ENCODE measurements around the gene SLC30A1. TPM values are rescaled to one million over a fixed set of nuclear protein-coding genes. Genes with fewer than 3 reads are reported as not detected.

The SLC30A1 gene
- total and polyA plus RNA-seq, 2 donors = 5.7 to 9.3 TPM

GRCh38 chr1:211605034-211605433 lies 26.1 kb upstream of the SLC30A1 start:
- no peak for DNase-seq (ENCODE audit: low read depth in 6 of 9, low spot score in 9 of 9)
- WGBS = 97% methylated on average over 2 of the region's 2 CpGs
- H3K4me3 ChIP-seq (ENCODE audit: low read length in 2 of 2) = no peak overlapping the region

GRCh38 chr1:211604548-211604947 lies 25.6 kb upstream of the SLC30A1 start:
- no peak overlapping the region for H3K27ac ChIP-seq (ENCODE audit: low read depth in 1 of 2, low read length in 1 of 2)
- H3K27me3 ChIP-seq (ENCODE audit: control insufficient read depth in 2 of 2, insufficient read depth in 1 of 2, low read length in 1 of 2) = no peaks in the 10 kb centered on the region
- peaks cover 0 to 9% of the 10 kb centered on the region in 2 donors for H3K4me1 ChIP-seq (ENCODE audit: control insufficient read depth in 2 of 2, insufficient read depth in 2 of 2, low read length in 2 of 2)
- H3K9me3 ChIP-seq (ENCODE audit: control insufficient read depth in 2 of 2, insufficient read depth in 1 of 2, low read length in 1 of 2) = no peaks in the 10 kb centered on the region
- DNase-seq (ENCODE audit: low read depth in 6 of 9, low spot score in 9 of 9) = no peak
- no peaks in the 10 kb centered on the region for H3K36me3 ChIP-seq (ENCODE audit: control insufficient read depth in 2 of 2, insufficient read depth in 2 of 2, low read length in 1 of 2)
- H3K4me3 ChIP-seq (ENCODE audit: low read length in 2 of 2) = no peak overlapping the region
- 99% methylated on average over 2 of the region's 2 CpGs for WGBS

More at GRCh38 chr1:211605034-211605433, 26.1 kb upstream of the SLC30A1 start:
- H3K27me3 ChIP-seq (ENCODE audit: control insufficient read depth in 2 of 2, insufficient read depth in 1 of 2, low read length in 1 of 2) = no peaks in the 10 kb centered on the region
- H3K4me1 ChIP-seq (ENCODE audit: control insufficient read depth in 2 of 2, insufficient read depth in 2 of 2, low read length in 2 of 2) = peaks cover 0 to 9% of the 10 kb centered on the region in 2 donors
- H3K27ac ChIP-seq (ENCODE audit: low read depth in 1 of 2, low read length in 1 of 2) = no peak overlapping the region
- no peaks in the 10 kb centered on the region for H3K9me3 ChIP-seq (ENCODE audit: control insufficient read depth in 2 of 2, insufficient read depth in 1 of 2, low read length in 1 of 2)
- no peaks in the 10 kb centered on the region for H3K36me3 ChIP-seq (ENCODE audit: control insufficient read depth in 2 of 2, insufficient read depth in 2 of 2, low read length in 1 of 2)

- Histone ChIP-seq H3K27ac (ENCODE audit: low read depth in 1 of 2, low read length in 1 of 2) (no peak overlapping the region), H3K27me3 (ENCODE audit: control insufficient read depth in 2 of 2, insufficient read depth in 1 of 2, low read length in 1 of 2) (no peaks in the 10 kb centered on the region), H3K4me3 (ENCODE audit: low read length in 2 of 2) (no peak overlapping the region), H3K9me3 (ENCODE audit: control insufficient read depth in 2 of 2, insufficient read depth in 1 of 2, low read length in 1 of 2) (no peaks in the 10 kb centered on the region), H3K36me3 (ENCODE audit: control insufficient read depth in 2 of 2, insufficient read depth in 2 of 2, low read length in 1 of 2) (no peaks in the 10 kb centered on the region), H3K4me1 (ENCODE audit: control insufficient read depth in 2 of 2, insufficient read depth in 2 of 2, low read length in 2 of 2) (peaks cover 0 to 9% of the 10 kb centered on the region in 2 donors)
- WGBS = 96% methylated on average over 1 of the region's 1 CpG
- DNase-seq (ENCODE audit: low read depth in 6 of 9, low spot score in 9 of 9) = no peak
Observed at GRCh38 chr1:211603713-211604112, 24.8 kb upstream of the SLC30A1 start.

GRCh38 chr1:211603191-211603701 lies 24.3 kb upstream of the SLC30A1 start:
- Histone ChIP-seq H3K27ac (ENCODE audit: low read depth in 1 of 2, low read length in 1 of 2) (no peak overlapping the region), H3K36me3 (ENCODE audit: control insufficient read depth in 2 of 2, insufficient read depth in 2 of 2, low read length in 1 of 2) (no peaks in the 10 kb centered on the region), H3K9me3 (ENCODE audit: control insufficient read depth in 2 of 2, insufficient read depth in 1 of 2, low read length in 1 of 2) (no peaks in the 10 kb centered on the region), H3K4me3 (ENCODE audit: low read length in 2 of 2) (no peak overlapping the region), H3K27me3 (ENCODE audit: control insufficient read depth in 2 of 2, insufficient read depth in 1 of 2, low read length in 1 of 2) (no peaks in the 10 kb centered on the region), H3K4me1 (ENCODE audit: control insufficient read depth in 2 of 2, insufficient read depth in 2 of 2, low read length in 2 of 2) (peaks cover 0 to 9% of the 10 kb centered on the region in 2 donors)
- no peak for DNase-seq (ENCODE audit: low read depth in 6 of 9, low spot score in 9 of 9)
- 97% methylated on average over 3 of the region's 3 CpGs for WGBS

GRCh38 chr1:211601982-211602670 lies 23.2 kb upstream of the SLC30A1 start:
- Histone ChIP-seq H3K4me3 (ENCODE audit: low read length in 2 of 2) (no peak overlapping the region), H3K36me3 (ENCODE audit: control insufficient read depth in 2 of 2, insufficient read depth in 2 of 2, low read length in 1 of 2) (no peaks in the 10 kb centered on the region), H3K27me3 (ENCODE audit: control insufficient read depth in 2 of 2, insufficient read depth in 1 of 2, low read length in 1 of 2) (no peaks in the 10 kb centered on the region), H3K9me3 (ENCODE audit: control insufficient read depth in 2 of 2, insufficient read depth in 1 of 2, low read length in 1 of 2) (no peaks in the 10 kb centered on the region), H3K27ac (ENCODE audit: low read depth in 1 of 2, low read length in 1 of 2) (no peak overlapping the region), H3K4me1 (ENCODE audit: control insufficient read depth in 2 of 2, insufficient read depth in 2 of 2, low read length in 2 of 2) (peaks cover 0 to 6% of the 10 kb centered on the region in 2 donors)
- DNase-seq (ENCODE audit: low read depth in 6 of 9, low spot score in 9 of 9) = no peak
- WGBS = 70% methylated on average over 7 of the region's 7 CpGs

- no peaks in the 10 kb centered on the region for H3K4me1 ChIP-seq (ENCODE audit: control insufficient read depth in 2 of 2, insufficient read depth in 2 of 2, low read length in 2 of 2)
- H3K36me3 ChIP-seq (ENCODE audit: control insufficient read depth in 2 of 2, insufficient read depth in 2 of 2, low read length in 1 of 2) = no peaks in the 10 kb centered on the region
- no peak for DNase-seq (ENCODE audit: low read depth in 6 of 9, low spot score in 9 of 9)
- 98% methylated on average over 3 of the region's 3 CpGs for WGBS
- no peaks in the 10 kb centered on the region for H3K27me3 ChIP-seq (ENCODE audit: control insufficient read depth in 2 of 2, insufficient read depth in 1 of 2, low read length in 1 of 2)
- no peaks in the 10 kb centered on the region for H3K9me3 ChIP-seq (ENCODE audit: control insufficient read depth in 2 of 2, insufficient read depth in 1 of 2, low read length in 1 of 2)
- no peak overlapping the region for H3K4me3 ChIP-seq (ENCODE audit: low read length in 2 of 2)
- no peak overlapping the region for H3K27ac ChIP-seq (ENCODE audit: low read depth in 1 of 2, low read length in 1 of 2)
Observed at GRCh38 chr1:211601159-211601558, 22.2 kb upstream of the SLC30A1 start.

GRCh38 chr1:211599250-211599649 lies 20.3 kb upstream of the SLC30A1 start:
- Histone ChIP-seq H3K9me3 (ENCODE audit: control insufficient read depth in 2 of 2, insufficient read depth in 1 of 2, low read length in 1 of 2) (no peaks in the 10 kb centered on the region), H3K4me1 (ENCODE audit: control insufficient read depth in 2 of 2, insufficient read depth in 2 of 2, low read length in 2 of 2) (no peaks in the 10 kb centered on the region), H3K36me3 (ENCODE audit: control insufficient read depth in 2 of 2, insufficient read depth in 2 of 2, low read length in 1 of 2) (no peaks in the 10 kb centered on the region), H3K4me3 (ENCODE audit: low read length in 2 of 2) (no peak overlapping the region), H3K27ac (ENCODE audit: low read depth in 1 of 2, low read length in 1 of 2) (no peak overlapping the region), H3K27me3 (ENCODE audit: control insufficient read depth in 2 of 2, insufficient read depth in 1 of 2, low read length in 1 of 2) (no peaks in the 10 kb centered on the region)
- DNase-seq (ENCODE audit: low read depth in 6 of 9, low spot score in 9 of 9) = no peak

GRCh38 chr1:211598514-211598913 lies 19.6 kb upstream of the SLC30A1 start:
- Histone ChIP-seq H3K4me3 (ENCODE audit: low read length in 2 of 2) (no peak overlapping the region), H3K4me1 (ENCODE audit: control insufficient read depth in 2 of 2, insufficient read depth in 2 of 2, low read length in 2 of 2) (no peaks in the 10 kb centered on the region), H3K27ac (ENCODE audit: low read depth in 1 of 2, low read length in 1 of 2) (no peak overlapping the region), H3K9me3 (ENCODE audit: control insufficient read depth in 2 of 2, insufficient read depth in 1 of 2, low read length in 1 of 2) (no peaks in the 10 kb centered on the region), H3K36me3 (ENCODE audit: control insufficient read depth in 2 of 2, insufficient read depth in 2 of 2, low read length in 1 of 2) (no peaks in the 10 kb centered on the region), H3K27me3 (ENCODE audit: control insufficient read depth in 2 of 2, insufficient read depth in 1 of 2, low read length in 1 of 2) (no peaks in the 10 kb centered on the region)
- 81% methylated on average over 4 of the region's 4 CpGs for WGBS
- no peak for DNase-seq (ENCODE audit: low read depth in 6 of 9, low spot score in 9 of 9)

GRCh38 chr1:211596418-211597181 lies 17.6 kb upstream of the SLC30A1 start:
- no peak for DNase-seq (ENCODE audit: low read depth in 6 of 9, low spot score in 9 of 9)
- no peaks in the 10 kb centered on the region for H3K4me1 ChIP-seq (ENCODE audit: control insufficient read depth in 2 of 2, insufficient read depth in 2 of 2, low read length in 2 of 2)
- no peaks in the 10 kb centered on the region for H3K9me3 ChIP-seq (ENCODE audit: control insufficient read depth in 2 of 2, insufficient read depth in 1 of 2, low read length in 1 of 2)
- 88% methylated on average over 6 of the region's 6 CpGs for WGBS
- H3K36me3 ChIP-seq (ENCODE audit: control insufficient read depth in 2 of 2, insufficient read depth in 2 of 2, low read length in 1 of 2) = no peaks in the 10 kb centered on the region
- H3K27ac ChIP-seq (ENCODE audit: low read depth in 1 of 2, low read length in 1 of 2) = no peak overlapping the region
- H3K4me3 ChIP-seq (ENCODE audit: low read length in 2 of 2) = no peak overlapping the region
- no peaks in the 10 kb centered on the region for H3K27me3 ChIP-seq (ENCODE audit: control insufficient read depth in 2 of 2, insufficient read depth in 1 of 2, low read length in 1 of 2)
